SIG-M5 treated with dmso at 0.1 percent for 504 hours (cell line): ENCODE results near the gene PSORS1C2.
"Not testable (repeated sequence)": the region's sequence is repeated elsewhere in the genome, so short reads cannot be mapped to it uniquely, and the experiment has no call there.

Experiments used
- DNase-seq: peaks from one replicate; lab custom pipeline; 2025; ENCODE audit not compliant: unreplicated experiment; lab: John Stamatoyannopoulos, UW

PSORS1C2 gene

DNA sequence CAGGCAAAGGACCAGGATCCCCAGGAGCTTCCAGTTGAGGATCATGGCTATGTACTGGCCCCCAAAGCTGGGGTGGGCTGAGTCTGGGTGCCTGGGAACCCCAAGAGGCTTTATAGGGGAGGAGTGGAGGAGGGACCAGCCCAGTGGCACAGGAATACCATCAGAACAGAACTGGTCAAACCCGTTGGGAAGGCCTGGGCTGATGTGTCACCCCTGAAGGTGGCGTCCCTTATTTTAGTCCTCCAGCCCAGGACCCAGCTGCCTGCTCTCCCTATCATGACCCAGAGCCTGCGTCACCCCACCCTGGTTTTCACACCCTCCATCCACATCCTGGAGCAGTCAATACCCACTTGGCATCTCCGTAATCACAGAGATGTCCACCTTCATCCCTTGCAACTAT, at the start of gene PSORS1C2:
Gene PSORS1C2 (minus strand): TSS at position 85 of the 400 bp plus-strand sequence. CDS start 40 bp downstream, at position 45.
- no peak for DNase-seq

DNA sequence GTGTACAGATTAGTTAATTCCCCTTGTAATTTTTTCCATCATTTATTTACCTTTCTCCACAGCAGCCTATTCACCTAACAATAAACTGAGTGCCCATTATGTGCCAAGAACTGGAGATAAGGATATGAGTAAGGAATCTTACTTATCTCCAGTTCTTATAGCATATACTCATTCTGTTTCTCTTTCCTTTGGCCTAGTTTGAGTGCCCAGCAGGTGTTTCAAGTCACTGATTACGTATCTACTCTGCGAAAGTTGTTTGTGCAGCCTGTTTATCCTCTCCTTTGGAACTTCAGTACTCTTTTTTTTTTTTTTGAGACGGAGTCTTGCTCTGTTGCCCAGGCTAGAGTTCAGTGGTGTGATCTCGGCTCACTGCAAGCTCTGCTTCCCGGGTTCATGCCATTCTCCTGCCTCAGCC, 48.9 kb upstream of the PSORS1C2 start:
- DNase-seq: no peak

DNA sequence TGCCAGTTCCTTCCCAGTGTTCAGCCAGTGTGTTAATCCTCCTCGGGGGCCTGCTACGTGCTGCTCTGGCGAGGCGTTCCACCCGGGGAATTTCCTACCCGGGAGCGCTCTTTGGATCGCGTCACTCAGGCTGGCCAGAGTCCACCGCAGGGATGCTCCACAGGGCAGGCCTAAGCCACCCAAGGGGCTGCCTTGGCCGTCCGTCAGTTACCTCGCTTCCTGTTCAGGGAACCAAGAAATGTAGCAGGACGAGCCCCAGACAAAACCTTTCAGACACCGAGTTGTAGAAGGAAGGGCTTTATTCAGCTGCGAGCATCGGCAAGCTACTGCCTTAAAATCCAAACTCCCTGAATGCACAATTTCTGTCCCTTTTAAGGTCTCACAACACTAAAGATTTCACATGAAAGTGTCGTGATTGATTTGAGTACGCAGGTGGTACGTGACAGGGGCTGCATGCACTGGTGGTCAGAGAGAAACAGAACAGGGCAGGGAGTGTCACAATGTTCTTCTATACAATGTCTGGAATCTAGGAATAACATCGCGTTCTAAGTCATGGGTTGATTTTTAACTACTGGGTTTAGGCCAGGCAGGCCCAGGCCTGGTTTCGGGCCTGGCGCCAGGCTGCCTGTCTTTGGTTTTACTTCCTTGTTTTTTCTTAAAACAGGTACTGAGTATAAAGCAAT, 47.3 kb upstream of the PSORS1C2 start:
- no peak for DNase-seq

DNA sequence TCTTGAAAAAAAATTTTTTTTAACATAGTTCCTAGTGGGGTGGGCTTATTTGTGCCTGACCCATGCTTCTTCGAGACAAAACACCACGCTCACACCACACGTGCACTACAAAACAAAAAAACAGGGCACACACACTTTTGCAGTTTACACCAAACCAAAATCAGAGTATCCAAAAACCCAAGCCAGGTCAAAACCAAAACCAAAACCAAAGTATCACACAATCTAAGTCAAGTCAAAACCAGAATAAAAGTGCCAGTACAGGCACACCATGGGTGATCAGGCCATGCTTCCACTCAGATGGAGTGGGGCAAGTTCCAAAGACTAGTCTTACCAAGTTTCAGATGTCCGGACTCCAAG, 46.8 kb upstream of the PSORS1C2 start:
- not testable (repeated sequence) for DNase-seq

DNA sequence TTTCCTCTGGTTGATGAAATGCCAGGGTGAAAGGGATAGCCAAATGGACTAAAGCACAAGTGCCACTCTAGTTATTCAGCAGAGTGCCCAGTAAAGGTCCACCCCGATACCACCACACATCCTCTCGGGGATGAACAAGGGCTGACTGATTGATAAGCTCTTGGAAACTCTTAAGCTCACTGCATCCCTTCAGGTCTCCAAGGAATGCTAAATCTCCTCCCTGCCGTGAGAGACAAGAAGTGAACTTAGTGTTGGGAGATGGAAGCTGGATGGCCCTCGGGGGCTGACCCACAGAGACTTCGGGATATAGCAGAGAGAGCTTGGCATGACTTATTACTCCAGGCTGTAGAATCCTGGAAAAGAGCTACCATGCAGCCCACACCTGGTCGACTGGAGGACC, 45.0 kb upstream of the PSORS1C2 start:
- DNase-seq: not testable (repeated sequence)

DNA sequence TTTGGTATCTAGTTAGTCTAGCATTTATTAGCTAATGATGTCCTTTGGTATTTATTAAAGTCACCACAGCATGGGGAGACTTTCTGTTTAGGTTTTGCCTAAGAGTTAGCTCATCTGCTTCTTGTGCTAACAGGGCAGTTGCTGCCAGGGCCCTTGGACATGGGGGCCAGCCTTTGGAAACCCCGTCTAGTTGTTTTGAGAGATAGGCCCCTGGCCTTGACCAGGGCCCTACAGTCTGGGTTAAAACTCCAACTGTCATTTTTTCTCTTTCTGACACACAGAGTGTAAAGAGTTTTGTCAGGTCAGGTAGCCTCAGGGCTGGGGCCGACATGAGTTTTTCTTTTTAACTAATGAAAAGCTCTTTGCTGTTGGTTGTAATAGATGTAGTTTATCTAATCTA, 44.4 kb upstream of the PSORS1C2 start:
- not testable (repeated sequence) for DNase-seq

DNA sequence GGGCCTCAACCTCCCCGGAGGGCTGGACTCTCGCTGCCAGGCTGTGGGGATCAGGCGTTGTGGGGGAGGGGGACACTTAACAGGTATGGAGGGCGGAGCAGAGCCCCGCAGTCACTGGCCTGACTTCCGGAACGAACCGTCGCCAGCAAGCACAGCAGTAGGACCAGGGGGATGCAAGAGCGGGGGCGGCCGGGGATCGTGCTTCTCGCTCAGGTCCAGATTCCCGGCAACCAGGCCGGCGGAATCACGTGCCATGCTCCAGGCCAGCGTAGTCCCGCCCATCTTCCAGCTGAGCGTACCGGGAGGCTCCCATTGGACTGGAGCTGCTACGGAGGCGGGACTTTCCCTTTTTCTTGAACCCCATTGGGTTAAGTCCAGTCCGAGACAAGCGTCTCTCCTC, 41.6 kb upstream of the PSORS1C2 start:
- no peak for DNase-seq

DNA sequence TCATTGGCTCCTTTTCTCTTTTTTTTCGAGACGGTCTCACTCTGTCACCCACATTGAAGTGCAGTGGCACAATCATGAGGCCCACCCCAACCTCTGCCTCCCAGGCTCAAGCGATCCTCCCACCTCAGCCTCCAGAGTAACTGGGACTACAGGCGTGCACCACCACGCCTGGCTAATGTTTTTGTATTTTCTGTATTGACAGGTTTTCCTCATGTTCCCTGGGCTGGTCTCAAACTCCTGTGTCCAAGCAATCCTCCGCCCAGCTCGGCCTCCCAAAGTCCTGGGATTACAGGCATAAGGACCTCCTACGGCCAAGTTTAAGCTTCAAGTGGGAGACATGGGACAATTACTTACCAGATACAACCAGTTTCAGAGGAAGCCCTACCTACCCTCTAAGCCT, 41.0 kb upstream of the PSORS1C2 start:
- no peak for DNase-seq

DNA sequence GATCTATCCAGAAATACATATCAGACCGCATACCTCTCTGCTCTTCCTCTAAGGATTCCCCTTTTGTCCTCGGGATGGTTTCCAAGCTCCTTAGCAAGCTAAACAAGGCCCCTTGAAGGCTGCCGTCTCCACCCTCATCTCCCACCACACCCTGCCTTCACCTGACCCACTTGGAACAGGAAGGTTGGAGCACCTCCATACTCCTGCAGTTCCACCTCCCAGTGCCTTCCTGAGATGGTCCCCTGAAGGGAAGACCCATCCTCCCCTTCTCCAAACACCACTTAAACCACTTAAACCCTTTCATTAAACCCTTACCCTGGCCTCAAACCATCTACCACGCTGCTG, 40.1 kb upstream of the PSORS1C2 start:
- no peak for DNase-seq

DNA sequence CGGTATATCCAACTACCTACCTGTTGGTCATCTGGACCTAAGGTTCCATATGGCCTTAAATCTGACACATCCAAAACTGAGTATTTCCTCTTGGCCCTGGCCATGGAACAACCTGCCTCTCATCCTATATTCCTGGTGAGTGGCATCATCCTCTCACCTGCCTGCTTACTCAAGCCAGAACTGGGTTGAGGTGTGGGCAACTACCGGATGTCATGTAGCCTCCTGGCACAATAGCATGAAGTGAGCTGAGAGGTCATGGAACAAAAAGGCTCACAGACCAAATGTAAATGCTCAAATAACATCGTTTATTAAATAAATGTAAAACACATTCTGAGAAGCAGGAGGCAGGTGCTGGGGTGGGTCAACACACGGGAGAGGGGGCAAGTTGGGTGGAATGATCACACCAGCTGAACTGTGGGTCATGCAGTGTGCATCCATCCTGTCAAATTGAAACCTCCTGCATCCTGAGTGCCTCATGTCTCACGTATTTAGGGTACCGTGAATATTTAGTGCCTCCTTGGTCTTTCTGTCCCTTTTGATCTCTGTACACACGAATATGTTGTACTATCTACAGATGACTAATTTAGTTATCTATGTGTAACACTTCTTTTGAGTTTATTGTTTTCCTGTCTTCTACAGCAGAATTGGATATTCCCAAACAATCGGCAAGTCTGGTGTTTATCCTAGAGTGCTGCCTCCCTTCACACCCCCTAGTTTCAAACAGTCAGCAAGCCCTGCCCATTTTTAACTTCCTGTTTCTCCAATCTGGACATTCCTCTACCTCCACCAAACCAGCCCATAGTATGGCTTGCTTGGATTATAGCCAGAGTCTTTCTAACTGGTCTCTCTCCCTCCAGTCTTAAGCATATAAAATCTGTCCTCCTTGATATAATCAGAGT, 39.5 kb upstream of the PSORS1C2 start:
- DNase-seq: peak; percentile 5

DNA sequence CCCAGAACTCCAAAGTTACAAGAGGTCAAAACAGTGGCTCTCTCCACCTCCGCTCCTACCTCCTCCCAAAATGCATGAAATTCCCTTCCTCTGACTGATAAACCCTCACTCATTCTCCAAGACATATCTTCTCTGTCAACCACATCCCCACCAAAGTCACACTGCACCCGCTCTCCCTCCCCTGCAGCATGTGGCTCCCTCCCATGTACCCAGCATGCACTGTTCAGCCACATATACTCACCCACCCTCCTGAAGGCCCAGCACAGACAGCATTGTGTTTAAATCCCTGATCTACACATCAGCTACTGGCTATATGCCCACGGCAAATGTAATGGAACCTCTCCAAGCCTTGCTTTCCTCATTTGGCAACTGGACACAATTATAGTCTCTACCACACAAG, 37.1 kb upstream of the PSORS1C2 start:
- DNase-seq: no peak

DNA sequence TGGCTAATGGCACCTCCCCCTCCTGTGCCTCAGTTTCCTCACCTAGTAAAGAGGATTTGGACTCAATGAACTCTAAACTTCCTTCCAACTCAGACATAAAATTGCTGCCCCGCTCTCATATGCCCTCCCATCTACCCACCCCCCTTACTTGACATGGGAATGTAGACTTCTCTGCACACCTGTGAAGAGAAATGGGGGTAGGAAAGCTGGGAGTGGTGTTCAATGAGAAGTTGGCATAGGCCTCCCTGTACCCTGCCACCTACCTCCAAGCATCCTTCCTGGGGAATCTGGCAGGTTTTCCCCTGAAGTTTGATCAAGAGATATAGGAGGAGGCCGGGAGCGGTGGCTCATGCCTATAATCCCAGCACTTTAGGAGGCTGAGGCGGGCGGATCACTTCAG, 35.5 kb upstream of the PSORS1C2 start:
- no peak for DNase-seq

DNA sequence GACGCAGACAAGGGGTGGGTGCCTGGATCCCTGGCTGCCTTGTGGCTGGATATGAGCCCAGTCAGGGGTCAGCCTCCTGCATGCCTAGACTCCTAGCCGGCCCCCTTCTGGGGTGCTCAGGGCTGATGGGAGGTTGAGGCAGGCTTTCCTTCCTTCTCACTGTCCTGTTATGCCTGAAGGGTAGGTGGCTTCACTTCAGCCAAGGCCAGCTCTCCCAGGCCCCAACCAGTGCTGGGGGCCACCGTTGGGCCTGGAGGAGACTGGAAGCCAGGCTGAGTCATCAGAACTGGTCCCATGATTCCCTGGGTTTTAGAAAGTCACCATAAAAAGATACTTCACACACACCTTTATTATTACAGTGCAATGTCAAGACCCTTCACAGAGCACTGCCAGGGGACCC, 34.5 kb upstream of the PSORS1C2 start:
- no peak for DNase-seq

DNA sequence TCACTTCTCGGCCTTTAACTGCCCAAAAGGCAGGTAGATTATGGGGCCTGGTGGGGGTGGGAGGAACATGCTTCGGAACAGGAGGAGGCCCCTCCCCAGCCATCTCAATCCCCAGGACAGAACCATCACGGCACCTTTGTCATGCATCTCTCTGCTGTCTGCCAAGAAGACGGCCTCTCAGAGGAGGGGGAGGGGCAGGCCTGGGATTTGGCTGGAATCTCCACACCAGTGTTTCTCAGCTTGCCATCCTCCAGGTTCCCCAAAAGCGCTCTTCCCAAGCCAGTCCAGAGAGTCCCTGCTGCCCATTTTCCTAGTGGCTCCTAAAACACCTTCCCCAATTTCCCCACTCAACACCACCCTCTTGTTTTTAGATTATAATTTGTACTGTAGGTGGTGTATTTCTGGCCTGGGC, 34.1 kb upstream of the PSORS1C2 start:
- no peak for DNase-seq

DNA sequence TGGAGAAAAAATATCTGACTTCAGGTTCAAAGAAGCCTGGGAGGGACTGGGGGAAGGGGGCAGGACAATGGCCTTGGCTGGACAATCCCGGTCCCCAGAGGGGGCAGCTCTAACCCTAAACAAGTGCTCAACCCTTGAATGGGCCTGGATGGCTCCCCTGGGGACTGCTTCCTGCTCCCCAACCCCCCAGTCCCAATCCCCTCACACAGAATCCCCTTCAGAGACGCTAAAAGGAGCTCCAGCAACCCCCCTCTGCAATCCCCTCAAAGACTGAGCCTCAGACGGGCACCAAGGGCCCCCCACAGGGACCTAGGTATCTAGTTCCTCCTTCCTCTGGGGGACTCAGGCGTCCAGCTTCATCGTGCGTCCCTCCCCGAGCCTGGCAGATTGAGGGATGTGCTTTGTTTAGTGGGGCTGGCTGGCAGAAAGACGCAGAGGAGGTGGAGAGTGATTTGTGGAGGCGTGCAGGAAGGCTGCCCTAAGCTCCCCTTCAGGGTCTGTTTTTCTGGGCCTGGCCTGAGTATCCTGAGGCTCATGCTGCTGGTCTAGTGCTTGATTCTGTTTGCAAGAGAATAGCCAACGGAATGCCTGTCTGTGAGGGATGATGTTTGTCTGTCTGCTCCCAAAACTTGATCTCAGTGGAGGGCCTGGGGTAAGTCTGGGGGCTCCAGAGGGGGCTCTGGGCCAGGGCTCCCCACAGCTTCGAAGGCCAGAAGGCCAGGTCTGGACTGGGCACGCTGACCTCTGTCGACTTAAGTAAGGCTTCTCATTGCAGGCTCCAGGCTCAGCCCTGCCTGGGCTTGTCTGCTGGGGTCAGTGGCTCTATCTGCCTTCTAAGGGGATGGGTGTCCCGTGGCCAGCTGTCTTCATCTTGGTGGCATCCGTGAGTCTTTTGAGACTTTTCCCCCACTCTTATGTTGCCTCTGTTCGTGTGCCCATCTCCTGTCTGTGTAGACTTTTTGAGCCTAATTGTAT, 33.4 kb upstream of the PSORS1C2 start:
- no peak for DNase-seq

DNA sequence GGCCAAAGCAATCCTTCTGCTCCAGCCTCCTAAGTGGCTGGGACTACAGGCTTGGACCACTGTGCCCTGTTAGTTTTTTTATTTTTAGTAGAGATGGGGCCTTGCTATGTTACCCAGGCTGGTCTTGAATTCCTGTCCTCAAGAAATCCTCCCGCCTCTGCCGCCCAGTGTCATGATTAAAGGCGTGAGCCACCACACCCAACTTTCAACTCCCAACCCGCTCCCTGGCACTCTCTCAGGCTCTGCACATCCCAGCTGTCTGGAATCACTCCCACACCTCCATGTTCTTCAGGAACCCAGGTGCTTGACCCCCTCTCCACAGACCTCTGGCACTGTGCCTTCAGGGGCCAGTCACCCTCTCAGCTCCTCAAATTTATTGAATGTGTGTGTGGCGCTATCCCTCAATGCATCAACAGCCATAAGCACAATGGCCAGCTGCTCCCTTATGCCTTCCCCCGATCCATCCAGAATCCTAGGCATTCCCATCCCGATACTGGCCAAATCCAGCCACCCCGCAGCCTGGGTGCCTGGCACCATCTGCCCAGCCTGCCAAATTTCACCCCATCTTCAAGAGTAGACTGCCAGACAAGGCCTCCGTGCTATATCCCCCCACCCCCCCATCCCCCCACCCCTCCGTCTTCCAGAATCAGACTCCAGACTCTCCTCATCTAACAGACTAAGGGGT, 32.3 kb upstream of the PSORS1C2 start:
- no peak for DNase-seq

DNA sequence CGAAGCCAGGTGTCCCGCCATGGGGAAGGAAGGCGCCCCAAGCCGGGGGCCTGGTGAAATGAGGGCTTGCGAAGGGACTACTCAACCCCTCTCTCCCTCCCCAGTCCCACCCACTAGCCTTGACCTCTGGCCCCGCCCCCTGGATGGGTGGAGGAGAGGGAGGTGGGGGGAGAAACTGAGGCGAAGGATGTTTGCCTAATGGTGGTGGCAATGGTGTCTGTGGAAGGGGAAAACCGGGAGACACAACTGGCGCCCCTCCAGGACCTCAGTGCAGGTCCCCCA, 31.7 kb upstream of the PSORS1C2 start, which contains the start of gene POU5F1:
Gene POU5F1 (minus strand): TSS at position 83 of the 282 bp plus-strand sequence. CDS start 62 bp downstream, at position 21.
- no peak for DNase-seq

DNA sequence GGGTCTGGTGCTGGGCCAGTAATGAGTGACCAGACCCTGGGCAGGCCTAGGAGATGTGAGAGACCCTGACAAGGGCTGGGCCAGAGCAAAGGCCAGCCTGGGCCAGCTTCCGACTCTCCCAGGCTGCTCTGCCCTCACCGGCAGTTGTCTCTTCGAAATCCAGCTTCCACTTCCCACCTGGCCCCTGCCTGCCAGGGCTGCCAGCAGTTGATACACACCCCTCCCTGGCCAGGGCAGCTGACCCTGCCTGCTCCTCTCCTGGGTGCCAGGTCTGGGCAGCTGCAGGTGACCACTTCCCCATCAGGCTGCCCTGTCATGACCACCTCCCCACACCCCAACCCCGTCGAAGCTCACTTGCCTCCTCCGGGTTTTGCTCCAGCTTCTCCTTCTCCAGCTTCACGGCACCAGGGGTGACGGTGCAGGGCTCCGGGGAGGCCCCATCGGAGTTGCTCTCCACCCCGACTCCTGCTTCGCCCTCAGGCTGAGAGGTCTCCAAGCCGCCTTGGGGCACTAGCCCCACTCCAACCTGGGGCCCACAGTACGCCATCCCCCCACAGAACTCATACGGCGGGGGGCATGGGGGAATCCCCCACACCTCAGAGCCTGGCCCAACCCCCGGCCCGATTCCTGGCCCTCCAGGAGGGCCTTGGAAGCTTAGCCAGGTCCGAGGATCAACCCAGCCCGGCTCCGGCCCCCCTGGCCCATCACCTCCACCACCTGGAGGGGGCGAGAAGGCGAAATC, 31.2 kb upstream of the PSORS1C2 start:
- not testable (repeated sequence) for DNase-seq

DNA sequence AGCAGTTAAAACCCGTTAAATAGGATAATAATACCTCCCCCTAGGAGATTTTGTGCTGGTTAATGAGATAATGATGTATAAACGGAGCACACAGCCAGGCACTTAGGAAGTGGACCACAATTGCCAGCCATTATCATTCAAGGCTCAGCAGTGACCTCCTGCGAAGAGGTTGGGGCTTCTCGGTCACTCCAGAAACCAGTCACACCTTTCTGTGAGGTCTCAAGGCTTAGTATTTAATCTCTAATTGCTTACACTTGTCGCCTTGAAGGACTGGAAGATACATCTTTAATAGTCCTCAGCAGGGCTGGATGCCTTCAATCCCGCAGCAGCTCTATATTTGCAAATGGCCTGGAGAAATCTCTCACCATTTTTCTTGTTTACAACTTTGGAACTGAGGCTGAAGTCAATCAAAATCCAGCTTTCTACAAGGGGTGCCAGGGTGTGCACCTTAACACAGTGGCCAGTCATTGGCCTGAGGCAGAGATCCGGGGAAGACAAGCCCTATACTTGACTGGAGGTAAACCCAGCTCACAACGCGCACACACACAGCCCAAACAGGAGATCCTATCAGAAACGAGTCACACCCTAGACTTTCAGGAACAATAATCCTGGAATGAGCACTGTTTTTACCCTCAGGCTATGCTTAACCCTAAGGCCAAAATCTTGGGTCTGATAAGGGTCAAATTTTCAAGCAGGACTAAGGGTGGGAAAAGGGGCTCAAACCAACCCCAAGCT, 30.4 kb upstream of the PSORS1C2 start:
- DNase-seq: peak; percentile 36
